ENCODE results near the gene MINDY1.

Gene MINDY1

DNA sequence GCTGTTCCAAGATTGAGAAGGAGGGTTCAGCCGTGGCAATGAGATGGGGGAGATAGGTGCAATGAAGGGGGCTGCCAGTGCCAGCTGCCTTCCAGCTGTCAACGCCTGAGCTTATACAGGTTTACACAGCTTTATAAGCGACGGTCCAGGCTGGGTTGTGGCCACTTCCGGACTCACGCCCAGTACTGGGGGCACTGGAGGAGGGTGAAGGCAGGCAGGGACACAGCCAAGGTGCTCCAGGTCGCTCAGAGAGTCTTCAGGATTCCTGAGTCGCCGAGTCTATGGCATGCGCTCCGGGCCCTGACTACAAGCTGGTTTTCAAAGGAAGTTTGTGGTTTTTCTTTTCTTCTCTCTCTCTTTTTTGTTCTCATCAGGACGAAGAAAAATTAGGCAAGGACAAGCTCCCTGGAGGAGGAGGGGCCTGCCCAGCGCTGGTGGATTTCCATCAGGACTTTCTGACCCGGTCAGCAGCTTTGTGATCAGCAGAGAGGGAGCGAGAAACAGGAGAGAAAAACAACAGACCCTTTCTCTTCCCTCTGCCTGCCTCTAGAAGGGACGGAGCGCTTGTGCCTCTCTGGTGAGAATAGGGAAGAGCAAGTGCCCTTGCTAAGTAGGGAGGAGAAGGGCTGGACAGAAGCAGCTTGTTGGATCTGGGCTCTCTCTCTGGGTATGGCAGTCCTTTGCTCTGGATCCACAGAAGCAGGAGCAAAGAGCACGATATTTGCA lies at the start of gene MINDY1:
MINDY1 (minus strand) TSS at position 576 of the 726 bp plus-strand sequence. CDS start 4,285 bp downstream, outside the sequence.
- peak within 1 kb of the TSS; percentile 91 for H3K4me3 ChIP-seq (replicated peaks; ENCODE audit: low read depth, low read length)
- DNase-seq (ENCODE audit: extremely low read depth, low read depth), result peak; percentile 57
- TF ChIP-seq CTCF (IDR thresholded peaks at IDR 0.05; ENCODE audit: low read depth, low read length, missing control alignments), result peak; percentile 39

DNA sequence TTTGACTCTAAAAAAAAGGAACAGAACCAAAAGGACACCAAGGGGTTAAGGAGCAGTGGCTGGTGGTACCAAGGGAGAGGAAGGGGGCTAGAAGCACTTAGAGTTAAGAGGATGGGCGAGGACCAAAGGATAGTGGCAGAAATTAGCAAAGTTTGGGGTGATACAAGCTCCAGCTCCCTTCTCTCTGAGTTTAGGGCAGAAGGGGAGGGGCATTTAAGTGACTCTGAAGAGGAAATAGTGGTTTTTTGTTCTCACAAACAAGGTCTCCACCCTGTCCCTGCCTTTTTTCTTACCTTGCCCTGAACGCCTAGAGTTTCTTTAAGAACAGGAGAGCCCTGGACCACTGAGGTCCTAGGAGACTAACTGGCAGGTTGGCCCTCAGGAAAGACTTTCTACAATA lies 49.4 kb upstream of the MINDY1 start:
- no peak overlapping the region for H3K4me3 ChIP-seq (replicated peaks; ENCODE audit: low read depth, low read length)
- no peak for DNase-seq (ENCODE audit: extremely low read depth, low read depth)
- no peak for TF ChIP-seq CTCF (IDR thresholded peaks at IDR 0.05; ENCODE audit: low read depth, low read length, missing control alignments)

- TF ChIP-seq CTCF (IDR thresholded peaks at IDR 0.05; ENCODE audit: low read depth, low read length, missing control alignments), result no peak
- H3K4me3 ChIP-seq (replicated peaks; ENCODE audit: low read depth, low read length), result no peak overlapping the region
- no peak for DNase-seq (ENCODE audit: extremely low read depth, low read depth)
Observed at GRCh38 chr1:151055581-151055980, 48.9 kb upstream of the MINDY1 start.

GRCh38 chr1:151054971-151055547 lies 48.4 kb upstream of the MINDY1 start:
- no peak overlapping the region for H3K4me3 ChIP-seq (replicated peaks; ENCODE audit: low read depth, low read length)
- no peak for DNase-seq (ENCODE audit: extremely low read depth, low read depth)
- no peak for TF ChIP-seq CTCF (IDR thresholded peaks at IDR 0.05; ENCODE audit: low read depth, low read length, missing control alignments)

GRCh38 chr1:151051356-151052009 lies 44.8 kb upstream of the MINDY1 start:
- H3K4me3 ChIP-seq (replicated peaks; ENCODE audit: low read depth, low read length), result no peak overlapping the region
- TF ChIP-seq CTCF (IDR thresholded peaks at IDR 0.05; ENCODE audit: low read depth, low read length, missing control alignments), result no peak

GRCh38 chr1:151050051-151050688 lies 43.5 kb upstream of the MINDY1 start:
- no peak for DNase-seq (ENCODE audit: extremely low read depth, low read depth)
- no peak for TF ChIP-seq CTCF (IDR thresholded peaks at IDR 0.05; ENCODE audit: low read depth, low read length, missing control alignments)
- H3K4me3 ChIP-seq (replicated peaks; ENCODE audit: low read depth, low read length), result no peak overlapping the region

More at GRCh38 chr1:151051356-151052009, 44.8 kb upstream of the MINDY1 start:
- no peak for DNase-seq (ENCODE audit: extremely low read depth, low read depth)

All from HFF-Myc (cell line).